ENCODE measurements around the gene HIRA. TPM values are rescaled to one million over a fixed set of nuclear protein-coding genes. Genes with fewer than 3 reads are reported as not detected.

The HIRA gene
- total and polyA plus RNA-seq, 8 donors, result 6.4 to 47.2 (median 12.6) TPM

DNA sequence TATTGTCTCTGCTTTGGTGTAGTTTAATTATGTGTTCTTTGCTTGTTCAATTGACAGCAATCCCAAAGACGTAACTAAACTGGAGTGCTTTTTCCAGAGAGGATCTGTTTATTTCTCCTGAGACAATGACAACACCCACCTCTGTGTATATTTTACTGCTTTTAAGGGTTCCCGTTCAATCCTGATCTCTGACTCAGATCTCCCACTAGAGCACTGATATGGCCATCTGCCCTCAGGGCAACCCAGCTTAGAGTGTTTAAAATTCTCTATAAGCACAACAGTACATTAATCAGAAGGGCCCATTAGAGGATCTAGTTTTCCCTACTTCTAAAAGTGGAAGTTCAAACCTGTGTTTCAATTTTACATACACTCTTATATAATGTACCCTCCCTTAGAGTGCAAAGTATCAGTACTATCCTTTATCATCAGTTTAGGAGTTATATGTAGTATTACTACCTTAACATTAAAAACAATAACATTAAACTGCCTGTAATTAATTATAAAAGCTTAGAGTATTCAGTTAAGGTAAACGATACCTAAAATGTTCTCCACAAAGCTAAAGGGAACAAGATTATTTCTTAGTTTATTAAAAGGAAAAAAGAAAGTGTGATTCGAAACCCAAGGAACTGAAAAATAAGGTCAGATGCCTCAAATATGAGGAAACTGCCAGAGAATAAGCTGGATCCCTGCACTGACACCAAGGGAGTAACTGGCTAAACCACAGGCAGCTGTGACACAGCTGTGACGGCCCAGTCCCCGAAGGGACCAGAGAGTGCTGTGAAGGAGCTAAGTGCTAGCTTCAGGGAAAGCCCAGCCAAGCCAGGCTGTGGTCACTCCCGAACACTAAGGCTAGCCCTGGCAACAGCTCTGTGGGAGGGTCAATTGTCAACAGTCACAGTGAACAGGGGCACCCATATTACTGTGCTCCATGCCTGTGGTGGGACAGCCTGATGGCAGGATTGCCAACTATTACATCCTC lies 32.2 kb upstream of the HIRA start:
- Histone ChIP-seq H3K4me3 (no peak overlapping the region), H3K27me3 (no peaks in the 10 kb centered on the region), H3K9me3 (no peaks in the 10 kb centered on the region), H3K27ac (no peak overlapping the region), H3K36me3 (peaks cover 79 to 100% (median 99%) of the 10 kb centered on the region in 4 donors), H3K4me1 (no peaks in the 10 kb centered on the region)
- no peak for TF ChIP-seq POLR2A (IDR thresholded peaks at IDR 0.05)
- TF ChIP-seq EP300 (IDR thresholded peaks at IDR 0.05), result no peak
- TF ChIP-seq POLR2AphosphoS5 (IDR thresholded peaks at IDR 0.05), result no peak
- TF ChIP-seq, protein P1, sequence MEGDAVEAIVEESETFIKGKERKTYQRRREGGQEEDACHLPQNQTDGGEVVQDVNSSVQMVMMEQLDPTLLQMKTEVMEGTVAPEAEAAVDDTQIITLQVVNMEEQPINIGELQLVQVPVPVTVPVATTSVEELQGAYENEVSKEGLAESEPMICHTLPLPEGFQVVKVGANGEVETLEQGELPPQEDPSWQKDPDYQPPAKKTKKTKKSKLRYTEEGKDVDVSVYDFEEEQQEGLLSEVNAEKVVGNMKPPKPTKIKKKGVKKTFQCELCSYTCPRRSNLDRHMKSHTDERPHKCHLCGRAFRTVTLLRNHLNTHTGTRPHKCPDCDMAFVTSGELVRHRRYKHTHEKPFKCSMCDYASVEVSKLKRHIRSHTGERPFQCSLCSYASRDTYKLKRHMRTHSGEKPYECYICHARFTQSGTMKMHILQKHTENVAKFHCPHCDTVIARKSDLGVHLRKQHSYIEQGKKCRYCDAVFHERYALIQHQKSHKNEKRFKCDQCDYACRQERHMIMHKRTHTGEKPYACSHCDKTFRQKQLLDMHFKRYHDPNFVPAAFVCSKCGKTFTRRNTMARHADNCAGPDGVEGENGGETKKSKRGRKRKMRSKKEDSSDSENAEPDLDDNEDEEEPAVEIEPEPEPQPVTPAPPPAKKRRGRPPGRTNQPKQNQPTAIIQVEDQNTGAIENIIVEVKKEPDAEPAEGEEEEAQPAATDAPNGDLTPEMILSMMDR (IDR thresholded peaks at IDR 0.05), result no peak
- WGBS, 5 donors, result 67 to 79% (median 79%) methylated on average over 7 of the region's 7 CpGs
- intact Hi-C loops (cut with DNase I; ENCODE audit: low total_unique reads), result no loop called here
- no peak for DNase-seq

DNA sequence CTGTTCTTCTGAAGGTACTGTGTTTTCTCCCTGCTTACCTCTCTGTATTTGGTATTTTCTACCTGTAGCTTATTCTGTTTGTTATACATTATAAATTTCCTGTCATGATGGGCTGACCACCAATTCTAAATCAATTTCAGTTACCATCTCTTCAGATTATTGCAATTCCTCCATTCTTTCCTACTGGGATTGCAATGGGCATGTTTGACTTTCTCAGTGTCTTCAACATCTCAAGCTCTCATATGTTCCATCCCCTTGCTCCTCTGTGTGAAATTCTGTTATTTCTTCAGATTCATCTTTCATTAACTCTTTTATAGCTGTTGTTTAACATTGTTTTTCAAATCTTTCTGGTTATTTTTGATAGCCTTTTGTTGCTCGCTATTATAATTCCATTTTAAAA lies 31.5 kb upstream of the HIRA start:
- no peaks in the 10 kb centered on the region for H3K4me1 ChIP-seq
- 94 to 99% (median 96%) methylated on average over 1 of the region's 1 CpG for WGBS, 5 donors
- H3K36me3 ChIP-seq, result peaks cover 79 to 100% (median 99%) of the 10 kb centered on the region in 4 donors
- no peak for DNase-seq
- H3K27me3 ChIP-seq, result no peaks in the 10 kb centered on the region
- intact Hi-C loops (cut with DNase I; ENCODE audit: low total_unique reads), result no loop called here
- H3K9me3 ChIP-seq, result no peaks in the 10 kb centered on the region
- no peak overlapping the region for H3K4me3 ChIP-seq
- H3K27ac ChIP-seq, result no peak overlapping the region
- TF ChIP-seq POLR2A (IDR thresholded peaks at IDR 0.05), result no peak
- TF ChIP-seq POLR2AphosphoS5 (IDR thresholded peaks at IDR 0.05), result no peak
- TF ChIP-seq, protein P1 (IDR thresholded peaks at IDR 0.05), result no peak

DNA sequence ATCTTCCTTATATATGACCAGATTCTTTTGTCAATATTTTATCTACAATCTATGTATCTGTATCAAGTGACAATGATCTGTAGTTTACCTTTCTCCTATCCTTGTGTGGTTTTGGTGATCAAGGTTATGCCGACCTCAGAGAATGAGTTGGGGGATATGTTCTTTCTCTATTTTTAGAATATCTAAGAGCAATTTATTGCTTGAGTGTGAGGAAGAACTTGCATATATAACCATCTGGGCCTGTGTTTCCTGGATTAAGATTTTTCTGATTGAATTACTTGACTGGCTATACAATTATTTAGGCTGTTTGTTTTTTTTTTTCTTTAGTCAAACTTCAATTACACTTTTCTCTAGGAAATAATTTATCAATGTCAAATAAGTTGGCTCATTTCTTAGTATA lies 30.0 kb upstream of the HIRA start:
- H3K4me3 ChIP-seq, result no peak overlapping the region
- H3K4me1 ChIP-seq, result no peaks in the 10 kb centered on the region
- no peaks in the 10 kb centered on the region for H3K27me3 ChIP-seq
- DNase-seq, result no peak
- intact Hi-C loops (cut with DNase I; ENCODE audit: low total_unique reads), result no loop called here
- no peak overlapping the region for H3K27ac ChIP-seq
- peaks cover 79 to 100% (median 99%) of the 10 kb centered on the region in 4 donors for H3K36me3 ChIP-seq
- WGBS, 5 donors, result 77 to 91% (median 87%) methylated on average over 1 of the region's 1 CpG
- H3K9me3 ChIP-seq, result no peaks in the 10 kb centered on the region
- TF ChIP-seq, protein P1 (IDR thresholded peaks at IDR 0.05), result no peak
- TF ChIP-seq POLR2A (IDR thresholded peaks at IDR 0.05), result no peak
- no peak for TF ChIP-seq POLR2AphosphoS5 (IDR thresholded peaks at IDR 0.05)
- no peak for TF ChIP-seq EP300 (IDR thresholded peaks at IDR 0.05)

DNA sequence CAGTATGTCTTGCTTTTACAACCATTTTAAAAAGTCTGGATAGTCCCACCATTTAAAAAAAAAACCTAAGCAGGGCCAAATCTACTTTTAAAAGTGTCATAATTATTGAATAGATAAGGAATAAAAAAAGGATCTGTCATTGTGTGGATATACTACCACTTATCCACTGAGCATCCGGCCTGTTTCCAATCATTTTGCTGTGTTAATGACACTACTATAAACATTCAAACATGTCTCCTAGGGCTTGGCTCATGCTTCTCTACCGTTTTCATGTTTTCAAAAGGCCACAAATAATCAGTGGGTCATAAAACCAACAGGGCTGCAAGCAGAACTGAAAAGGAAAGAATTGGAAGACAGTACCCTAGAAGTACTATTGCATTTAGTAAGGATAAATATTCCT lies 28.5 kb upstream of the HIRA start:
- DNase-seq, result no peak
- intact Hi-C loops (cut with DNase I; ENCODE audit: low total_unique reads), result no loop called here
- Histone ChIP-seq H3K27me3 (no peaks in the 10 kb centered on the region), H3K9me3 (no peaks in the 10 kb centered on the region), H3K4me3 (no peak overlapping the region), H3K4me1 (no peaks in the 10 kb centered on the region), H3K27ac (no peak overlapping the region), H3K36me3 (peaks cover 79 to 100% (median 99%) of the 10 kb centered on the region in 4 donors)
- WGBS, 5 donors, result 66 to 82% (median 73%) methylated on average over 2 of the region's 2 CpGs
- TF ChIP-seq POLR2AphosphoS5 (IDR thresholded peaks at IDR 0.05), result no peak
- TF ChIP-seq, protein P1 (IDR thresholded peaks at IDR 0.05), result no peak
- TF ChIP-seq POLR2A (IDR thresholded peaks at IDR 0.05), result no peak
- TF ChIP-seq EP300 (IDR thresholded peaks at IDR 0.05), result no peak

All from stomach (tissue), 9 donors.